HG03469 (cell line): Measurements from ENCODE around the gene ZGLP1.

Experiments used
- ATAC-seq: cut with Tn5 transposase; IDR thresholded peaks from one replicate; pipeline ENCODE4 v1.9.1; 2021; ENCODE audit warnings: mild to moderate bottlenecking, moderate library complexity, moderate number of reproducible peaks; ENCODE audit not compliant: unreplicated experiment

Gene ZGLP1

GRCh38 chr19:10328558-10329429 lies 19.2 kb upstream of the ZGLP1 start:
- ATAC-seq, result no peak

- ATAC-seq, result no peak
Measured at GRCh38 chr19:10327793-10328192, 18.2 kb upstream of the ZGLP1 start.

- no peak for ATAC-seq
Measured at GRCh38 chr19:10325732-10326131, 16.1 kb upstream of the ZGLP1 start.

GRCh38 chr19:10321874-10322835 lies 12.5 kb upstream of the ZGLP1 start:
- no peak for ATAC-seq

DNA sequence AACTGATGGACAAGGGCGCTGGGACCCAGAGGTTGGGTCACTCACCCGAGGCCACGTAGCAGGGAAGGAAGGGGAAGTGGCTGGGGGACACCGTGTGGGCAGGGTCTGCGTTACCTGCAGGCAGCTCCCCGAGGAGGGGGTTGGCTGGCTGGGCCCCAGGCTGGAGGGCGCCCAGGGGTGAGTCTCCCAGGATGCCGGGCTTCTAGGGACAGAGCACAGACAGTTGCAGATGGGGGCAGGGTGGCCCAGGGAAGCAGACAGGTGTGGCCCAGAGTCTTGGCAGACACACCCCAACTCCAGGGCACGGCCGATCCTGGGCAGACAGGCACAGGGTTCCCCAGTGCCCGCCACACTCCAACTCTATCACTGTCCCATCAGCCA lies 11.8 kb upstream of the ZGLP1 start:
- no peak for ATAC-seq

DNA sequence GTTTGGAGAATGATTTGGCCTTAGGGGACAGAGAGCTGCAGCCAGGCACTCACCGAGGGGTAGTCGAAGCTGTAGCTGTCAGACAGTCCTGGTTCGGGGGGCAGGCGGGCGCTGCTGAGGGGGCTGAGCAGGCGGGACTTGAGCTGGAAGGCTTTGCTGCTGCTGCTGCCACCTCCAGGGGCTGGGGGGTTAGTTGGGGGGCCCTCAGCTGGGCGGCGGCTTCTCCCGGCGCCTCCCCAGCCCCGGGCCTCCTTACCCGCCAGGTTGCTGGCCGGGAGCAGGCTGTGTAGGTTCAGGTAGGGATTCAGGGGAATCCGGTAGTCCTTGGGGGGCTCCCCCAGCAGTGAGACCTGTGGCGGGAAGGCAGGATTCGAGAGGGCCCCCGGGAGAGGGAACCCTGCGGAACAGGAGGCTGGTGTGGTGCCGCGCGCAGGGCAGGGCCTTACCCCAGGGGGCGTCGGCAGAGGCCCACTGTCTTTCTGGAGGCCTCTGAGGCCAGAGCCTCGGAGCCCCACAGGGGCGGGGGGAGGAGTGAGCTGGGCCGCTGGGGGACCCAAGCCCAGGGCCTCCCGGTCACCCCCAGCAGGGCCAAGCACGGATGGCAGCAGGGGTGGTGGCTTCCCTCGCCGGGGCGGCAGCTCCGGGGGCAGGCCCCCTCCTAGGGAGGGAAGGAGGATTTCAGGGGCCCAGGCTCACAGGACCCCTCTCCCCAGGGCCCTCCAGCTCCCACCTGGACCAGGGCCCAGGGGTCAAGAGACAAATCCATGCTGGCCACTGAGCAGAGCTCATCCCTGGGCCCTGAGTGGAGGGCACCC lies 11.2 kb upstream of the ZGLP1 start:
- no peak for ATAC-seq

GRCh38 chr19:10318807-10319682 lies 9.4 kb upstream of the ZGLP1 start:
- no peak for ATAC-seq

DNA sequence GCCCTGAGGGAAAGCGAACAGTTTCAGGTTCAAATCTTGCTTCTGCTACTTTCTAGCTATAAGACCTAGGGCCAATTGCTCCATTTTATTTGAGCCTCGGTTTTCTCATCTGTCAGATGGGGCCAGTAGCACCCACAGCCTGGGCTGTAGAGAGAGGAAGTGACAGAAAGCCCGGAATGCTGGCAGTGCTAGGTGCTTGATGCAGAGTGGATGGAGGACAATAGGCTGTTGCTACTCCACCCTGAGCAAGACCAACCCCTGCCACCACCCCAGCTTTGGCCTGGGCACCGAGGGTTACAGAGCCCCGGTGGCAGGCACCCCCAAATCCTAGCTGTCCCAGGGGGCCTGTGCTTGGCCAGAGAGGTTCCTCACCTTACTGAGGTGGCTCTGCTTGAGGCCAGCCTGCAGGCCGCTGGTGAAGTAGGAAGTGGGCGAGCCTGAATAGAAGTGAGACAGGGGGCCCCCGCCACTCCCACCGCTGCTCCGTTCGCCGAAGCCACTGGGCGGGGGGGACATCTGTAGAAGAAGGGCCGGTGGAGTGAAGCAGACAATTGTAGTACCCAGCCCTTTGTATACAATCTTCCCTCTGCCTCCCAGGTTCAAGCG lies 8.3 kb upstream of the ZGLP1 start:
- ATAC-seq, result no peak

- ATAC-seq, result no peak
Measured at GRCh38 chr19:10317045-10317856, 7.6 kb upstream of the ZGLP1 start.

DNA sequence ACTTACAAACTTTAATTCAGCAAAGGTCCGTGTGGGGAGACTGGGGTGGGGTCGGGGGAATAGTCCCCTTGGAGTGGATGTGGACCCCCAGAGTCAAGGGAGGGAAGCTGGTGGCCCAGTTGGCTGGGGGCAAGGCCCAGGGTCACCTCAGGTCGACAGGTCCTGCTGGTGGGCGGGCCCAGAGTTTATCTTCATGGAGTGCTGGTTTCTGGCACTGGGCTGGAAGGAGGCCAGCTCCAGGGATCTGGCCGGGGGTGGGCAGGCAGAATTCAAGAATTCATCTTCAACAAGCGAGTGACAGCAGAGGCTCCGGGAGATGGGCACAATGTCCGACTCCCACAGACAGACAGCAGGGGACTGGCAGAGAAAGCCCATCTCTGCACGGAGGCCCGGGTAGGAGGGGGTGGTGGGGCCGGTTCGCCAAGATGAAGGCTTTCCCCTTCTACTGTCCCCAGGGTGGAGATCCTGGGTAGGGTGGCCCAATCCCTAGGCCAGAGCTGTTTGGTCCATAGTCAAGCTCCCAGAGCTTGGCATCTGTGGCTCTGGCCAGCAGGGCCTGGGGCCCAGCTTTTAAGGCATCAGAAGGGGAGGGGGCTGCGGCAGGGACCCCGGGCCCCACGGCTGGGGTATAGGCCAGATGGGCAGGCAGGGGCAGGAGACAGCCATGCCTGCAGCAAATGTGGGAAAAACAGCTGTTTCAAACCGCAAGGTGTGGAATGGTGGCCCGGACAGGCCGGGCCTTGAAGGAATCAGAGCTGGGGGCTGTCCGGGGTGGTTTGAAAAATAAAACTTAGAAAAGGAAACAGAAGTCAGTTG lies 6.8 kb upstream of the ZGLP1 start:
- no peak for ATAC-seq

DNA sequence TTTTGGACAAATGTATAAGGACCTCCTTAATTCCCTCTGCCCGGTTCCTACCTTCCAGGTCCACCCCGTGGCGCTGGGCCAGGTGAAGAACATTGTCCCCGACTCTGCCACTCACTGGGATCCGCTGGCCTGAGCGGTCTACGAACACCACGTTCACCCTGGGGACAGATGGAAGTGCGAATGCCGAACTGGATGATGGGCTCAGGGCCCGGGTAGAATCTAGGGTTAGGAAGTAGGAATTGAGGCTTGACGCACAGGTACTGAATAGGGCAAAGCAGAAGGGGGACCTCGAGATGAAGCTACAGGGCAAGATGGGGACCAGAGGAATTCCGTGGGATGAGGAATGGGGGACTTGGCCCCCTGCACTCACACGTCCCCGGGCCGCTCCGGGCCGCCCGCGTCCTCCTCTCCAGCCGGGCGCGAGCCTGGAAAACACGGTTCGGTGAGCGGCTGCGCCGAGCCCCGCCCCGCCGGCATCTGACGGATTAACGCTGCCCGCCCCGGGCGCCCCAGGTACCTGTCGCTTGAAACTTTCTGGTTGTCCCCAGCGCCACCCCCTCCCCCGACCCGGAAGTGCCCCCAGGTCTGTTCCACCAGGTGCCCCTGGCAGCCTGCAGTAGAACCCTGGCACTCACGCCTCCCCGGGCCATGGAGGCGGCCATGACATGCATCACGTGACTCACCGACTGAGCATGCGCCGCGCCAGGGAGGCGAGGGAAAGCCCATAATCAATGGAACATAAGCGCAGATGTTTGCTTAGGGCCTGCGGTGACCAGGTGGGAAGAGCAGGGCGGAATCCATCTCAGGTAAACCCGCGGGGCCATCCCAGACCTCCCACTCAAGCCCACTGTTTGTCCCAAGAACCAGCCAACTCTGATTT lies 6.0 kb upstream of the ZGLP1 start, which contains the start of gene FDX2:
Gene FDX2 (minus strand): TSS at position 681 of the 880 bp plus-strand sequence. CDS start 19 bp downstream, at position 662.
- ATAC-seq, result no peak

- ATAC-seq, result no peak
Measured at GRCh38 chr19:10306327-10306726, 3.3 kb downstream of the ZGLP1 start.

- ATAC-seq, result no peak
Measured at GRCh38 chr19:10305139-10305806, 4.3 kb downstream of the ZGLP1 start.

GRCh38 chr19:10299545-10300458 lies 9.8 kb downstream of the ZGLP1 start:
- no peak for ATAC-seq
